ENCODE measurements around the gene FUT4.
"Not testable (repeated sequence)": the region's sequence is repeated elsewhere in the genome, so short reads cannot be mapped to it uniquely, and the experiment has no call there.

DNA sequence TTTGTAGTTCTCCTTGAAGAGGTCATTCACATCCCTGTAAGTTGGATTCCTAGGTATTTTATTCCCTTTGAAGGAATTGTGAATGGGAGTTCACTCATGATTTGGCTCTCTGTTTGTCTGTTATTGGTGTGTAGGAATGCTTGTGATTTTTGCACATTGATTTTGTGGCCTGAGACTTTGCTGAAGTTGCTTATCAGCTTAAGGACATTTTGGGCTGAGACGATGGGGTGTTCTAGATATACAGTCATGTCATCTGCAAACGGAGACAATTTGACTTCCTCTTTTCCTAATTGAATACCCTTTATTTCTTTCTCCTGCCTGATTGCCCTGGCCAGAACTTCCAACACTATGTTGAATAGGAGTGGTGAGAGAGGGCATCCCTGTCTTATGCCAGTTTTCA is 29.3 kb downstream of the FUT4 start:
- TF ChIP-seq CTCF (IDR thresholded peaks at IDR 0.05; ENCODE audit: borderline replicate concordance, extremely low read depth, low read length, poor library complexity, severe bottlenecking); EZH2 (IDR thresholded peaks at IDR 0.05; ENCODE audit: borderline replicate concordance, low read depth, low read length, severe bottlenecking): not testable (repeated sequence)

All from DND-41 (cell line).